NCI-H1105 (cell line): ENCODE data around the gene FRMD3.

Experiments used
- DNase-seq: peaks from one replicate; lab custom pipeline; 2025; lab: John Stamatoyannopoulos, UW

FRMD3 gene

GRCh38 chr9:83538172-83538889 is at the start of gene FRMD3:
Gene FRMD3 (minus strand): TSS chr9:83538401. CDS start chr9:83538231, 170 bp downstream.
- peak; percentile 59 for DNase-seq

DNA sequence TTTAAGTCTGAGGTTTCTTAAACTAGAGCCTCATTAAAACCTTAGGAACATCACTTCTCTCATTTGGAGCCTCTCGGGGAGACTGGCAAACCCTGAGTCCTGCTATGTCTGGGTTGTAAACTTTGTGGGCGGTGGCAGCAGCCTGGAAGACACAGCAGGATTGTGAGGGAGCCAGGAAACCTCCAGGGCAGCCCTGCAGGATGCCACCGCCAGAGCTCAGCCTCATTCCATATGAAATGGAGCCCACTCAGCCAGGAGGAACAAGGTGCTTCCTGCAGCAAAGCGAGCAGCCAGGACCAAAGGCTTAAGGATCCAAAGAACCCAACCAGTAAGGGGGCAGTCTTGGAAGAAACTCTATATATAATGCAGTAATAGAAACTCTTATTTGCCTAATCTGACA is 46.8 kb upstream of the FRMD3 start:
- no peak for DNase-seq

- DNase-seq = peak; percentile 8
These were observed 45.2 kb upstream of the FRMD3 start for GRCh38 chr9:83583151-83584014.

- no peak for DNase-seq
These were observed 43.8 kb upstream of the FRMD3 start for GRCh38 chr9:83582029-83582428.

DNA sequence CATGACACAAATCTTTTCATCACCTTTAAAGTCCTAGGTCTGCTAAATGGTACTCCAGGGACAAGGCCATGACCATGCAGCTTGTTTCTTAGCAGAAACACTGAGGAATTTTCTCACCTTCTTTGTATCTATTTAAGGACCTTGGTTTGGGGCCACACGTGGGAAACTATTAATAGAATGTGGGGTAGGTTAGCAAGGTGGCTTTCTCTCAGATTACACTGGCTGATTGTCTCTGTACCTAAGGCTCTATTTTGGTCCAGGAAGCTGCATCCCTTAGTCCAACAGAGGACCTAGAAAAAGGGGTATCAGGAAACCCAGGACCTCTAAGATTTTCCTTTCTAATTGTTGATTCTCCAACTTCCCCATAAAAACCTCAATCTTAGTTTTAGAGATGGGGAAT is 36.3 kb upstream of the FRMD3 start:
- DNase-seq = no peak

GRCh38 chr9:83572524-83572923 is 34.3 kb upstream of the FRMD3 start:
- DNase-seq = no peak

- no peak for DNase-seq
These were observed 32.2 kb upstream of the FRMD3 start for GRCh38 chr9:83570359-83570758.

GRCh38 chr9:83569326-83569725 is 31.1 kb upstream of the FRMD3 start:
- no peak for DNase-seq

- DNase-seq = no peak
These were observed 25.2 kb upstream of the FRMD3 start for GRCh38 chr9:83563360-83563759.

GRCh38 chr9:83560169-83560826 is 22.1 kb upstream of the FRMD3 start:
- DNase-seq = no peak

- no peak for DNase-seq
These were observed 19.6 kb upstream of the FRMD3 start for GRCh38 chr9:83557771-83558170.

DNA sequence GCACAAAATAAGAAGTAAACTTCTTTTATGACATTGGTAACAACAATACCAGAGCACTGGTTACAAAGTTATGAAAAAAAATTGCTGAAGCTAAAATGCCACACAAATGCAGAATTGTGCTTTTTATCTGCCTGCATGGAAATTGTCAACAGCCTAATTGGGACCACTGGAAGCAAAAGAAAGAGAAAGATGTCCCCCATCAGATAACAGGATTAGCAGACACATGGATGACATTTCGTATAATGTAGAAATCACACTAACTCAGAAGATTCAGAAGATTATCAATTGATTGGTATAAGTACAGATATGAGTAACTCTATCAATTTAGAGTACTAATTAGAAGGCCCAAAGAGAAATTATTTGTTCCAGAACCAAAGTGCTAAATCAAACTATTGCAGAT is 19.1 kb upstream of the FRMD3 start:
- no peak for DNase-seq

GRCh38 chr9:83554278-83554677 is 16.1 kb upstream of the FRMD3 start:
- DNase-seq = no peak

- peak; percentile 11 for DNase-seq
These were observed 5.9 kb upstream of the FRMD3 start for GRCh38 chr9:83544002-83544698.

DNA sequence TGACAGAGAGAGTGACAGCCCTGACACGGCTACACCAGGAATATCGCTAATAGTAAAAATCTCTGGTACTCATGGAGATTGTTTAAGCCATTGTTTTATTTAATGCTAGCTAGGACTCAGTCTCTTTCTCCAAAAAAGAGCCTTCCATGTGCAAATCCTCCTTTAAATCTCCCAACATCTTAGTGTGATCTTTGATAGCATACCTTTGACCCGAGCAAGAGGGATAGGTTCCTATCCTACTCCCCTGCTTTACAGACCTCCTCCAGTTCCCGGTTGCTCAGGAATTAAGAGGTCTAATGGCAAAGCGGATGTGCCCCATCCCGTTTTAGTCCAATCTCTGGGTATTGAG is 663 bp upstream of the FRMD3 start:
- DNase-seq = no peak

DNA sequence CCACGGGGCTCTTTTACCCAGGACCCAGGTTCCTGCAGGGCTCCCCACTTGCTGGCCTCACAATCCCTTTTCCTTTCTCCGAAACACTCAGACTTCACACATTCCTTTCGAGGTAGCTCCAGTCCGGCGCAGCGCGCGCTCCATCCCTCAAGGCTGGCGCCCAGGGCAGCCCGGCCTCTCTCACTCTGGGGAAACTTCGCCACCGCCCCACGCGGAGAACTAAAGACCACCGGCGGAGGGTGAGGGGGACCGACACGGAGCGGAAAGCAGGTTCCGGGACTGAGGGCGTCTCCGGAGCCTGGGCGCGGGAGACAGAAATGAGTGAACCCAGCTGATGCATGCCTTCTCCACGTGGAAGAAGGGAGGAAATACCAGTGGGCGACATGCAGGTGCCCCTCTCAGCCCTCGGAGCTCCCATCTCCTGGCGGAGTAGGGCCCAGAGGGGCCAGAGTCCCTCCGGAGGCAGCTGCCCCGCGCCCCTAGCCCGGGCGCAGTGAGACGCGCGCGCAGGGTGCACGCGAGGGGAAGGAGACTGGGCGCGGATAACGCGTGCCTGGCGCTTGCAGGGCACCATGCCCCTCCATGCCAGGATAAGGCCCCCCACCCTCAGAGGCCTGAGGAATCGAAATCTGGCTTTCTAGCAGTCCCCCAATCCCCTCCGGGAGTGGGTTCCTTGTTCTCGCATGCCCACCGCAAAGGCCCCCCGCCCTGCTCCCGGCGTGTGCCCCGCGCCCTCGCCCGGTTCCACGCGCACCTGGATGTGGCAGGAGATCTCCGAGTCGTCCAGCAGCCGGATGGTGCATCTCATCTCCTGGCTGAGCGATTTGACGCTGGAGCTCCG is 650 bp downstream of the FRMD3 start:
- DNase-seq = no peak

GRCh38 chr9:83536332-83536731 is 1.9 kb downstream of the FRMD3 start:
- DNase-seq = no peak

DNA sequence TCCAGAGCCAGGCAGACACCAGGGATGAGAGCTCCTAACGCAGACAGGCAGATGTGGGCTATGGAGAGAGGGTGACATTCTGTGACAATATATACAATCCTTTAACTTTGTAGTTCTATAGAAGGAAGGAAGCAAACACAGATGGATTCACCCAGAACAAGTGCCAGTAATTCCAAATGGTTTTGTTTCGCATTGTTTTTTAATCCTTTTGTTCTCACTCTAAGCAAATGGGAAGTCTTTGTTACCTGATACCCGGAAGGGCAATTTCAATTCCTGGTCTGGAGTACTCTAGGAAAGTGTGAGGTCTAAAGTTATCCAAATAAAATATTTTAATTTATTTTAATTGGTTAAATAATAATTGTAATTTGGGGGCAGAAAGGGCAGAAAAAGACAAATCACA is 2.5 kb downstream of the FRMD3 start:
- DNase-seq = no peak

DNA sequence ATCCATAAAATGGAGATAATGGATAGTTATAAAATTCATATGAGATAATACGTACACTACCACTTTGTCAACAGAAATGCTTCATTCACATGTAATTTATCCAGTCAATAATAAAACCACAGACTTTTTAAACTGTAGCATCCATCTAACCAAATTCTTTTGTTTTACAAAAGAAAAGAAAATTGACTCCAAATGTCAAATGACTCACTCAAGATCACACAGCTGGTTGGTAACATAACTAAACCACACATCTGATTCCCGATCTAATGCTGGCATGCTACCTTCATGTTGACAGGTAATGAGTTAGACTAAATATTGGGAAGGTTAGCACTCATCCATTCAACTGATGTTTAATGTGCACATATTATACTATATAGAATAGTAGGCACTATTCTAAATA is 4.9 kb downstream of the FRMD3 start:
- no peak for DNase-seq

DNA sequence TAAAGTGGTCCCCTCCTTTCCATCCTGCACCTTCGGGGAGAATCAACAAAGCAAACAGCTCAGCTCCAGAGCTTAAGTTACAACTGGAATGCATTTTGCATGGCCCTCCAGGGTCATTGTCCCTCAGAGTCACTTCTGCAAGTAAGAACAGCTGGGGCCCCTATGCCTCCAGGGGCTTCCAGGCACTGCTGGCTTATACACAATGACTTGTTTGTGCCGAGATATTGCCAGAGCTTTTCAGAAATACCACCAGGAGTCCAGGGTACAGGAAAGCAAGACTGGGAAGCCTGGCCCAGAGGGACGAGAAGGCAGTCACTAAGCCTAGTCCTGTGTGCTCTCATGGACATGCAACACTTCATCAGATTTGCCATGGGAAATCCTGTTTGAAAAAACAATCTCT is 11.3 kb downstream of the FRMD3 start:
- DNase-seq = no peak

GRCh38 chr9:83526211-83526610 is 12.0 kb downstream of the FRMD3 start:
- DNase-seq = no peak
